ENCODE data around the gene ADM2.

GRCh38 chr22:50438305-50439275, 42.8 kb upstream of the ADM2 start:
- TF ChIP-seq CTCF (IDR thresholded peaks at IDR 0.05 in 4 of 5, conservative IDR thresholded peaks at IDR 0.05 in 1 of 5) (no peak), POLR2A (IDR thresholded peaks at IDR 0.05) (no peak)
